GM23248 (cell line): ENCODE measurements around the gene NUP214.

Source experiments
- EZH2 ChIP-seq: fragments of 200-600 bp; sonication (generic); IDR thresholded peaks from 2 replicates; pipeline ENCODE4 v1.6.1; 2018; ENCODE audit warnings: antibody characterized with exemption, mild to moderate bottlenecking; ENCODE audit not compliant: insufficient read depth, poor library complexity, severe bottlenecking
- EZH2phosphoT487 ChIP-seq: fragments of 200-600 bp; sonication (generic); IDR thresholded peaks from 2 replicates; pipeline ENCODE4 v1.6.1; 2018; ENCODE audit warnings: antibody characterized with exemption, moderate library complexity, mild to moderate bottlenecking, low read depth; ENCODE audit not compliant: insufficient read depth

DNA sequence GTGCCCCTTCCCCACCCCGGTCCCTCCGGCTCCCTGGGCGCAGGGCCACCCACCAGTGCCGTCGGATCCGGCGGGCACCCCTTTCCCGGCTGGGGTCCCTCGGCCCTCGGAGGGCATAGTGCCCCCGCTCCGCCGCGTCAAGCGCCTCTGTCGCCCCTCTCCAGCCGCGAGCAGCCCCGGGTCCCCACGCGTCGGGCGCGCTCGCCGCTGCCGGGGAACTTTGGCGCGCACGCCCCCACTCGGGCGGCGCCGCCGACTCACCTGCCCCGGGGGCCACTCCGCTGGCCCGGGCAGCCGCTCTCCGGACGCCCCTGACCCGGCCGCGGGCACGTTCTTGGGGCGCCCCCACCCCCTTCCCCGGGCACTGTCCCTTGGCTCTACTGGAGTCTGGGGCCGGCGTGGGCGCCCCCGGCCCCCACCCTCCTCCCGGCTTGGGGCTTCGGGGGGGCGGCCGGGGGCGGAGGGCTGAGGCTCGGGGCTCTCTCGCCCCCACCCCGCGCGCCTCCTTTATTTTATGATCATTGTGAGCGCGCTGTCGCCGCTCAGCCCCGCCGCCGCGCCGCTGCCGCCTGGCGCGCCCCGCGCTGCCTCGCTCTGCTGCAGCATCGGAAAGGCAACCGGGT lies 152.0 kb downstream of the NUP214 start:
- no peak for TF ChIP-seq EZH2
- TF ChIP-seq EZH2phosphoT487, result no peak
